Peyer's patch (tissue), 4 donors: ENCODE measurements around the gene ARHGEF35.
"Not testable (repeated sequence)": the region's sequence is repeated elsewhere in the genome, so short reads cannot be mapped to it uniquely, and the experiment has no call there.

ENCODE experiments used
- CTCF ChIP-seq, 6 experiments: fragments of 450-650 bp in 4 of 6; fragments of 200-600 bp in 2 of 6; sonication (generic) in 1 of 6; IDR thresholded peaks; one replicate each; pipeline ENCODE4 v1.5.1; 2017 to 2019; ENCODE audit warnings: antibody characterized with exemption in 6 of 6, mild to moderate bottlenecking in 3 of 6, moderate library complexity in 1 of 6
- POLR2A ChIP-seq, 2 donors: fragments of 450-650 bp; IDR thresholded peaks; one replicate each; pipeline ENCODE4 v1.5.1; 2017; ENCODE audit warnings: antibody characterized with exemption in 2 of 2, mild to moderate bottlenecking in 2 of 2, moderate library complexity in 2 of 2

DNA sequence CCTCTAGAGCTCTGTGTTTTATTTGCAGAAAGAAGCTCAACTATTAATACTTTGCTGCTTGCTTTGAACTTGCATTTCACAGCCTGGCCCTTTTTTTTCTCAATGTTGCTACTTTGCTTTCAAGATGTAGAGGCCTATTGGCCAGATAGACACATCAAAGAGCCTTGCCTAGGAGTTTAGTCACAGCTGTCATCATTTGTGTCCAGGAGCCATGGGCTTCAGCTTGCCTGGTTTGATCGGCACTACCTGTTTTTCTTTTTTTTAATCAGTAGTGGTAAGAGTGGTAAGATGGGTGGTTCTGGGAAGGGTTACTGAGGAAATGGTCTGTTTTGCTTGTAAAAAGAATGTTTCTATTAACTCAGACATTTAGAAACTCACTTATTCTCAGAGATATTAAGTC lies 6.3 kb upstream of the ARHGEF35 start:
- TF ChIP-seq POLR2A, CTCF (IDR thresholded peaks at IDR 0.05): not testable (repeated sequence)
